Liver (tissue), 3 donors: ENCODE data around the gene CFAP77.

Source experiments
- CTCF ChIP-seq: fragments of 150-350 bp; IDR thresholded peaks from 2 replicates; pipeline ENCODE4 v1.5.1; 2017; ENCODE audit warnings: improper control_type of control experiment, low read depth, low read length; ENCODE audit not compliant: missing input control
- SP1 ChIP-seq: IDR thresholded peaks from 2 replicates; pipeline ENCODE4 v1.6.1; 2018; ENCODE audit warnings: antibody characterized with exemption, mild to moderate bottlenecking
- YY1 ChIP-seq: IDR thresholded peaks from 2 replicates; pipeline ENCODE4 v1.6.1; 2016; ENCODE audit warnings: antibody characterized with exemption, mild to moderate bottlenecking
- donor health status: healthy.
- donor health status: healthy.

- no peak for TF ChIP-seq CTCF
- TF ChIP-seq YY1: no peak
- TF ChIP-seq SP1: no peak
These were observed 182.4 kb downstream of the CFAP77 start for GRCh38 chr9:132592451-132592850.
